ENCODE data around the gene SLC16A5. TPM values are rescaled to one million over a fixed set of nuclear protein-coding genes. Genes with fewer than 3 reads are reported as not detected.

SLC16A5 gene
- total RNA-seq, 1 donor, result 2.8 TPM

GRCh38 chr17:75088465-75089417 is 987 bp downstream of the SLC16A5 start:
- no peak for TF ChIP-seq CTCF (IDR thresholded peaks at IDR 0.05; ENCODE audit: insufficient read depth, low read length)
- no peak for DNase-seq (ENCODE audit: low read depth)
- H3K4me3 ChIP-seq (ENCODE audit: low read depth, low read length), result peak overlapping the region; percentile 47

DNA sequence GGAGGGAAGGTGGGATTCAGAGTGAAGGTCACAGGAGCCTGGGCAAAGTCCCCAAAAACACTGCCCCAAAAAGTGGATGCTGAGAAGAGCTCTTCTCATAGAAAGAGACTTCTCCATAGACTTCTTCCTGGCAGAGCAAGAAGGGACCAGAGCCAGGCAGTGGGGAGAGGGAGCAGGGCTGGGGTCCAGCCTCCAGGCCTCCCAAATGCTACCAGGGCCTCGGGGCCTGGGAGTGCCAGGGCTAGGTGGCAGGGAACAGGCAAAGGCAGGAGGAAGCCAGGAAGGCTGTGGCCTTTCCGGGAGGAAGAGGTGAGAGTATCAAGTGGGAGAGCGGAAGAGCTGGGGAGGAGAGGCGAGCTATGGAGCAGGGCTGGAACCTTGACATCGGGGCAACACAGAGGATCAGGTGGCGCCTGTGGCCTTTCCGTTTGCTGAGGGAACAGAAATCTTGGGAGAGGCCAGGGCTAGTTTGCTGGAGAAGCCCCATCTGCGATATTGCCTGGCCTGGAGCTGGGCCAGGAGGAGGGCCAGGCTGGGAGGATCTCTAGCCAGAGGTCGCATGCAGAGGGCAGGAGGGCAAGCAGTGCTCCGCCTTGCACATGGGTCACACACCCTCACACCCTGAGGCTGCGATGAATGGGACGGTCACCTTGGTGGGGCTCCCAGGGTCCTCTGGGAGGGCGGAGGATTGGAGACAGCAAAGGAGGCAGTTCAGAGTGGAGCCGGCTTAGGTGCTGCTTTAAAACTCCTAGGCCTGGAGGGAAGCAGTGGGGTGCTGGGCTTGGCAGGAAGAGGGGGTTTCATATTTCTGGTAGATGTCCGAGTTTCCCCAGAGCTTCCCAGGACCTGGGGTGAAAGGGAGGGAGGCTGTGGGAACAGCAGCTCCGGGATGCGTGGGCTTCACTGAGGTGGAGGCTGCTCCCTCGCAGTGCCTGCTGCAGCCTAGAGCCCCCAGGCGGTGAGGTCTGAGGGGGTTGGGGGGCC is 3.4 kb downstream of the SLC16A5 start:
- no peak for TF ChIP-seq CTCF (IDR thresholded peaks at IDR 0.05; ENCODE audit: insufficient read depth, low read length)
- H3K4me3 ChIP-seq (ENCODE audit: low read depth, low read length), result no peak overlapping the region
- no peak for DNase-seq (ENCODE audit: low read depth)

DNA sequence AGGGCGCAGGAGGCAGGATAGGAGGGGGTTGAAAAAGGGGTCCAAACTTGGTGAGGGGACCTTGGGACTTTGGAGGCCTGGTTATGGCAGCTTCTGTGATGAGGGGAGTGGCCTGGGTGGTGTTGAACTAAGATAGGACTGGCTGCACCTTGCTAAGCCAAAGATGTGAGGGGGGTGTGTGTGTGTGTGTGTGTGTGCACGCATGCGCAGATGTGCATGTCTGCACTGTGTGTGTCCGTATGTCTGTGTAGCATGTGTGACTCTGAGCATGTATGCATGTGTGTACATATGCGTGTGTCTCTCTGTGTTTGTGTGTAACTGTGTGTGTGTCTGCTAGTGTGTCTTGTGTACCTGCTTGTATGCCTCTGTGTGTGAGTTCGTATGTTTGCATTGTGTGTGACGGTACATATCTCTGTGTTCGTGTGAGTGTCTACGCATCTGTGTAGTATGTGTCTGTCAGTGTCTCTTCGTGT is 4.1 kb downstream of the SLC16A5 start:
- H3K4me3 ChIP-seq (ENCODE audit: low read depth, low read length), result no peak overlapping the region
- no peak for TF ChIP-seq CTCF (IDR thresholded peaks at IDR 0.05; ENCODE audit: insufficient read depth, low read length)
- no peak for DNase-seq (ENCODE audit: low read depth)

DNA sequence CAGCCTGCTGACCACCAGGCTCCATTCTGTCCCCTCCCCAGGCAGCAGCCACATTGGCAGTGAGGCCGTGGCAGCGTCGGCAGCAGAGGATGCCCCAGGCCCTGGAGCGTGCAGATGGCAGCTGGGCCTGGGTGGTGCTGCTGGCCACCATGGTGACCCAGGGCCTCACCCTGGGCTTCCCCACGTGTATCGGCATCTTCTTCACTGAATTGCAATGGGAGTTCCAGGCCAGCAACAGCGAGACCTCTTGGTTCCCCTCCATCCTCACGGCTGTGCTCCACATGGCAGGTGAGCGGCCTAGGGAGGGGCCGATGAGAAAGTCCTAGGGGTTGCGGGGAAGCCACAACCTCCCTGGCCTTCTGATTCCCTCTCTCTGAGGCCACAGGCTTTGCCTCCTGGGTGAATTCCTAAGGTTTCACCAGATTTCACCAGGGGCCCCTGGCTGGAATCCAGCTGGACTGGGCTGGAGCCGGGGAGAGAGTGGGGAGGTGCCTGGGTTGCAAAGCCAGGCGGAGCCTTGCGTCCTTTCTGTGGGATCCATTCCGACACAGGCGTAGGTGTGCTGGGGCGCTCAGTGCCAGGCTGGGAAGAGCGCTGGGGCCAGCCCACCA is 5.9 kb downstream of the SLC16A5 start:
- no peak for DNase-seq (ENCODE audit: low read depth)
- no peak for TF ChIP-seq CTCF (IDR thresholded peaks at IDR 0.05; ENCODE audit: insufficient read depth, low read length)
- no peak overlapping the region for H3K4me3 ChIP-seq (ENCODE audit: low read depth, low read length)

- H3K4me3 ChIP-seq (ENCODE audit: low read depth, low read length), result no peak overlapping the region
- no peak for DNase-seq (ENCODE audit: low read depth)
- no peak for TF ChIP-seq CTCF (IDR thresholded peaks at IDR 0.05; ENCODE audit: insufficient read depth, low read length)
These were observed 7.2 kb downstream of the SLC16A5 start for GRCh38 chr17:75094871-75095399.

GRCh38 chr17:75096082-75096625 is 8.4 kb downstream of the SLC16A5 start:
- peak; percentile 59 for DNase-seq (ENCODE audit: low read depth)
- TF ChIP-seq CTCF (IDR thresholded peaks at IDR 0.05; ENCODE audit: insufficient read depth, low read length), result no peak
- H3K4me3 ChIP-seq (ENCODE audit: low read depth, low read length), result no peak overlapping the region

Measured in fibroblast of the aortic adventitia (primary cell).